Choroid plexus epithelial cell (primary cell): ENCODE measurements around the gene TNIP3.
A peak's percentile ranks its signal among the peaks of the same experiment; 100 is the strongest.

Experiments
- DNase-seq: peaks from one replicate; pipeline ENCODE4 v3.0.0-alpha.2; 2010; ENCODE audit warnings: low read depth
- H3K4me3 ChIP-seq: 2 replicates; pipeline ENCODE4 v1.5.1; 2011; ENCODE audit warnings: low read depth, mild to moderate bottlenecking, control low read depth, low read length, moderate library complexity
- TF ChIP-seq, protein P1 (sequence below): conservative IDR thresholded peaks from 2 replicates; pipeline ENCODE4 v1.5.1; 2011; ENCODE audit warnings: low read depth, mild to moderate bottlenecking, control low read depth, inconsistent platforms, low read length, moderate library complexity

TNIP3 gene

DNA sequence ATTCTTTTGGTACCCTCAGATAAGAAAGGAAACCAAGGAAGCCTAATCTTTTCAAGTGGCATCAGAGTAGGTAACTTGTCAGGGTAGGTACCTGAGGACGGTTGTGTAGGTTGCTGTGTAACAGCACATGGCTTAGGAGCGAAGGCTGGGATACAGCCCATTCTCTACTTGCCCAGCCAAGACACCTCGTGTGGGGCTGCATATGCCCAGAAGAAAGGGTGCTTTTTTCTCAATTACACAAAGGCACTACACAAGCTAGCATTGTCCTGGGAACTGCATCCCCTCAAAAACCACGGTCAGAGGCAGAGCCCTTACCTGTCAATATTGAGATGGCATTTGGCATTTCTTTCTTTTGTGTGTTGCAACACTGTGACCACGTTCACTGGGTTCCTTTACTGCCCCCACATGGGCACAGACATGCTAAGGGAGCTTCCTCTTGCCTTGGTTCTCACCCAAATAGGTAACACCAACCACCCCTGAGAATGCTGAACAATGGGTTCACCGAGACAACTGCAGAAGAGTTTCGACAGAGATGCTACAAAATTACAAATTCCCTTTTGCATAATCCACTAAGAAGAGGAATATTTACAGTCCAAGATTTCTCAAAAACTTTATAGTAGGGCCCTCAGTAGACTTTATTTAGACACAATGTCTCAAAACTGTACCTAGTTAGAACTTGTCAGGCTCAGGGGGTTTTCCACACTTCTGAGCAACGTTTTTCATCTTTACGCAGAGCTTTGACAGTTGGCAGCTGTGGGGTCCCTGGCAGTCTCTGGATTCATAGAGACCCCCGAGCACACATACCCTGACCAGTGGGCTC is 35.8 kb upstream of the TNIP3 start:
- H3K4me3 ChIP-seq, result no peak overlapping the region
- DNase-seq, result no peak
- TF ChIP-seq, protein P1, sequence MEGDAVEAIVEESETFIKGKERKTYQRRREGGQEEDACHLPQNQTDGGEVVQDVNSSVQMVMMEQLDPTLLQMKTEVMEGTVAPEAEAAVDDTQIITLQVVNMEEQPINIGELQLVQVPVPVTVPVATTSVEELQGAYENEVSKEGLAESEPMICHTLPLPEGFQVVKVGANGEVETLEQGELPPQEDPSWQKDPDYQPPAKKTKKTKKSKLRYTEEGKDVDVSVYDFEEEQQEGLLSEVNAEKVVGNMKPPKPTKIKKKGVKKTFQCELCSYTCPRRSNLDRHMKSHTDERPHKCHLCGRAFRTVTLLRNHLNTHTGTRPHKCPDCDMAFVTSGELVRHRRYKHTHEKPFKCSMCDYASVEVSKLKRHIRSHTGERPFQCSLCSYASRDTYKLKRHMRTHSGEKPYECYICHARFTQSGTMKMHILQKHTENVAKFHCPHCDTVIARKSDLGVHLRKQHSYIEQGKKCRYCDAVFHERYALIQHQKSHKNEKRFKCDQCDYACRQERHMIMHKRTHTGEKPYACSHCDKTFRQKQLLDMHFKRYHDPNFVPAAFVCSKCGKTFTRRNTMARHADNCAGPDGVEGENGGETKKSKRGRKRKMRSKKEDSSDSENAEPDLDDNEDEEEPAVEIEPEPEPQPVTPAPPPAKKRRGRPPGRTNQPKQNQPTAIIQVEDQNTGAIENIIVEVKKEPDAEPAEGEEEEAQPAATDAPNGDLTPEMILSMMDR, result no peak

DNA sequence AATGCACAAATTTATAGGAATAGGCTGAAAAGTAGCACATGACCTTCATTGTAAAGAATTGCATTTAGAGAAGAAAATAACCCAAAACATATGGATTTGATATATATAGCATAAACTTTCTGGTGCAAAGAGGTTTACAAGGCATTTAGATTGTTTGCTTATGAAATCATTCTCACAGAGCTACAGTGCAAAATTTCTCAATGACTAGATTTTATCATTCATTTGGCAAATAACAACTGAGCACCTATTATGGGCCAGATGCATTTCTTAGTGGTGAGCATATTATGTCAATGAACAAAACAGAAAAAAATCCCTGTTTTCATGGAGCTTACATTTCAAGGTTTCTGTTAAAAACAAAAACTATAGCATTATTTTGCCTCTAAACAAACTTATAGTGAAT is 34.1 kb upstream of the TNIP3 start:
- TF ChIP-seq, protein P1, result no peak
- no peak overlapping the region for H3K4me3 ChIP-seq
- DNase-seq, result no peak

DNA sequence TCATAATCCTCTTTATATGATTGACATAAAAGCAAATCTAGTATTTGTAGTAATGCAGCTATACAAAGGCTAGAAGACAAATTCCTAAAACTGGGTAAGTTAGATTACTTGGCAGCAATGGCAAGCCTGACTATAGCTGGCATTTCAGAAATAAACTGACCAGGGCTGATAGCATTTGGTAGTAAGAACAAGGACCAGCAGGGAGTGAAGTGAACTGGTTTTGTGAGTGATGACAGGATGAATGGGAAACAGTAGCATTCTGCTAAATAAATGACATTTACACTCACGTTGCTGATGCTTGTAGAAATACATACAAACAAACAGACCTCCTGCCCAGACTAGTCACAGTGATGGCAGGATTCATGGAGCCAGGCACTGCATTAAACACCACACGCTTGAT is 31.5 kb upstream of the TNIP3 start:
- DNase-seq, result no peak
- no peak overlapping the region for H3K4me3 ChIP-seq
- TF ChIP-seq, protein P1, result no peak

DNA sequence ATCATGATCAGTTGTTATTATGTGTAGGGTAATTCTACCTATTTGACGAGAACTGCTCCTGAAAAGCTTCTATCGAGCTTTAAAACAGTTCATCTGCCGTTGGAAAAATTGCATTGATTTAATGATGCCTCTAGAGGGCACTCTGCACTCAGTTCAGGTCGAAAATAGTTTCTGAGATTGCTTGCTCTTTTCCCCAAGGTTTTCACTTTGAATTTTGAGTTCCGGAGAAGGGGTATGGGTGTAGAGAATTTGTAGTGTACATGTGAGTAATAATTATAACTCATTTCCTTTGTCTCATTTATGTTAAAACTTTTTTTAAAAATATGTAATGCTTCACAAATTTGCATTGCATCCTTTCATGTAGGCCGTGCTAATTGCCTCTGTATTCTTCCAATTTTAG is 28.4 kb upstream of the TNIP3 start:
- TF ChIP-seq, protein P1, result peak; percentile 75
- peak; percentile 72 for DNase-seq
- no peak overlapping the region for H3K4me3 ChIP-seq

DNA sequence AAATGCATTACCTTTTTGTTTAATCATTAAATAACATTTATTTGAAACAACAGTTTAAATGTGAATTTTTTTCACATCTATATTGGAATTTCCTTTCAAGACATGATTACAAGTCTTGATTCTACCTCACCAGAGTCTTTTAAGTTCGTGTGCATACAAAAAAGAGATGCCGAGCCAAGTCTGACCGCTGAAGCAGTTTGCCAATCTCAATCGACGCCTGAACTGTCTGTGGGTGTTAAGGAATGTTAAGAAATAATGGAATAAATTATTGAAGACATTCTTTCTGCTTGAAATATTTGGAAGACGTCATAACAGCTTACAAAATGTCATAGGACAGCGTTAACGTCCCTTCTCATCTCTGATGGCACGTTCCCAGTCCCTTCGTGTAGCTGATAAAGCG is 27.9 kb upstream of the TNIP3 start:
- no peak overlapping the region for H3K4me3 ChIP-seq
- TF ChIP-seq, protein P1, result no peak
- DNase-seq, result no peak

DNA sequence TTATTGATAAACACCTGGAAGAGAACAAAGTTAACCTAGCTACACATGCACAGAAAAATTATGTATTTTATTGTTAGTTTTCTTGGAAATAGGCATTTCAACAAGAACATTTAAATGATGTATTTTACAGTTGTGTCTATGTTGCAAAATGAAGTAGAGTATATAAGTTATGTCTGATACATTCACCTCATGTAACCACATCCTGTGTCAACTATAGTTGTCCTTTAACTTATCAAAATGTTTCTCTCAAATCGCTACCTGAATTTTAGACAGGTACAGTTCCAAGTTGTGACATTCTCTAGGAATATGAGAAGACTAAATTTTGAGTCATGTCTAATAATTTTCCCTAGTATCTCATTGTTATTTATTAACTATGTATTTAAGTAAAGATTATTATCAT is 27.2 kb upstream of the TNIP3 start:
- no peak for DNase-seq
- H3K4me3 ChIP-seq, result no peak overlapping the region
- TF ChIP-seq, protein P1, result no peak

DNA sequence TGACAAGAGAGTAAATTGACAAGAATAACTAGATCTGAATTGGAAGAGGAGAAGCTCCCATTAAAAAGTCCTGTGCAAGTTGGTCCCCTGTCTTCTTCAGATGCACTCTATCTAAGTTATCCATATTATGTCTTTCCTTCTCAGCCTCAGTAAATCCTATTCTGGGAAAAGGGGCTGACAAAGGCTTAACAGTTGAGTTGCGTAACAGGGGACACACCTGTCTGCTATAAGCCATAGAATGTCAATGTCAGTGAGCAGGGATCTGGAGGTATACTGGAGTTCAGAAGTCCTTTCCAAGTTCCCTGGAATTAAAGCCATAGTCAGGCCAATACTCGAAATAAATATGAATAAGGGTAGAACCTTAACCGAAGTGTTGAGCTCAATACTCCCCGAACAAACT is 26.3 kb upstream of the TNIP3 start:
- no peak overlapping the region for H3K4me3 ChIP-seq
- TF ChIP-seq, protein P1, result no peak

More for the DNA sequence above, 26.3 kb upstream of the TNIP3 start:
- DNase-seq, result no peak
